Endothelial cell of umbilical vein (primary cell): ENCODE data around the gene RNF4. TPM values are rescaled to one million over a fixed set of nuclear protein-coding genes. Genes with fewer than 3 reads are reported as not detected.
A peak's percentile ranks its signal among the peaks of the same experiment; 100 is the strongest.

ENCODE experiments used
- BruUV-seq: library from RNA; stranded (reverse); fragments of 400-500 nt; replicated peaks from 2 replicates; lab custom pipeline; 2021; lab: Mats Ljungman, UMichigan
- CTCF ChIA-PET: fragments of 300-600, 350-600 bp; sonication (Branson Sonifier 250); formaldehyde crosslinking; loops from one replicate; lab custom pipeline; 2021; ENCODE audit warnings: antibody characterized with exemption, inconsistent platforms; lab: Charles Lee
- POLR2A ChIA-PET: fragments of 300-600, 350-600 bp; sonication (Branson Sonifier 250); formaldehyde crosslinking; loops from one replicate; lab custom pipeline; 2021; ENCODE audit warnings: antibody characterized with exemption, inconsistent platforms; lab: Charles Lee
- DNase-seq: peaks from one replicate; pipeline ENCODE4 v3.0.0-alpha.2; 2011; ENCODE audit warnings: low read depth, low spot score
- FAIRE-seq: peaks from 2 replicates; lab custom pipeline; 2011; peaks lifted over from hg19 to GRCh38; lab: Jason Lieb, UNC
- H2AFZ ChIP-seq: 2 replicates; pipeline ENCODE4 v1.6.0; 2012; ENCODE audit warnings: low read depth, low read length, control low read depth, inconsistent platforms
- H3K27ac ChIP-seq: 2 replicates; pipeline ENCODE4 v1.5.1; 2011; ENCODE audit warnings: low read depth, mild to moderate bottlenecking, control low read depth, low read length, moderate library complexity; ENCODE audit not compliant: insufficient read depth
- H3K27me3 ChIP-seq, 2 experiments: 2 replicates each; pipeline versions ENCODE4 v1.6.0 to v1.6.1; 2011; ENCODE audit warnings: low read length in 2 of 2, mixed read lengths in 1 of 2; ENCODE audit not compliant: control insufficient read depth in 2 of 2, insufficient read depth in 2 of 2
- H3K36me3 ChIP-seq, 2 experiments: 2 replicates in 1 of 2; 3 replicates in 1 of 2; pipeline ENCODE4 v1.5.1; 2011; ENCODE audit warnings: low read length in 2 of 2, mild to moderate bottlenecking in 1 of 2, moderate library complexity in 1 of 2; ENCODE audit not compliant: control insufficient read depth in 2 of 2, insufficient read depth in 2 of 2; ENCODE audit errors: extremely low read depth in 1 of 2
- H3K4me1 ChIP-seq: 3 replicates; pipeline ENCODE4 v1.5.1; 2011; ENCODE audit warnings: mild to moderate bottlenecking, low read length; ENCODE audit not compliant: control insufficient read depth, insufficient read depth; ENCODE audit errors: extremely low read depth
- H3K4me2 ChIP-seq: 2 replicates; pipeline ENCODE4 v1.6.1; 2011; ENCODE audit warnings: low read length, control low read depth, mixed read lengths; ENCODE audit not compliant: insufficient read depth
- H3K4me3 ChIP-seq, 3 experiments: fragments of 200-600 bp in 1 of 3; sonication (generic), shearing (Covaris generic) in 1 of 3; replicated peaks in 1 of 3; 2 replicates each; pipeline ENCODE4 v1.5.1; 2011 to 2016; ENCODE audit warnings: control low read depth in 3 of 3, low read length in 3 of 3, mild to moderate bottlenecking in 2 of 3, inconsistent platforms in 1 of 3, low read depth in 1 of 3, moderate library complexity in 1 of 3; ENCODE audit not compliant: insufficient read depth in 1 of 3
- H3K79me2 ChIP-seq: 2 replicates; pipeline ENCODE4 v1.6.0; 2012; ENCODE audit warnings: low read length, inconsistent platforms; ENCODE audit not compliant: control insufficient read depth, insufficient read depth
- H3K9ac ChIP-seq: replicated peaks from 2 replicates; pipeline ENCODE3; 2011; ENCODE audit warnings: low read length, control low read depth; ENCODE audit not compliant: insufficient read depth; ENCODE audit errors: extremely low read depth
- H3K9me1 ChIP-seq: replicated peaks from 3 replicates; pipeline ENCODE4 v1.6.0; 2011; ENCODE audit warnings: mild to moderate bottlenecking, low read length; ENCODE audit not compliant: control insufficient read depth, insufficient read depth; ENCODE audit errors: extremely low read depth
- H3K9me3 ChIP-seq: replicated peaks from 2 replicates; pipeline ENCODE4 v1.5.1; 2012; ENCODE audit warnings: low read length, inconsistent platforms; ENCODE audit not compliant: control insufficient read depth, insufficient read depth
- H4K20me1 ChIP-seq: replicated peaks from 2 replicates; pipeline ENCODE3; 2011; ENCODE audit warnings: mild to moderate bottlenecking, low read length; ENCODE audit not compliant: control insufficient read depth, insufficient read depth; ENCODE audit errors: extremely low read depth
- EZH2 ChIP-seq: IDR thresholded peaks from 2 replicates; pipeline ENCODE4 v1.6.1; 2012; ENCODE audit warnings: borderline replicate concordance, low read depth, mild to moderate bottlenecking, moderate library complexity, low read length, inconsistent platforms; ENCODE audit not compliant: severe bottlenecking
- FOS ChIP-seq: IDR thresholded peaks from 2 replicates; pipeline ENCODE4 v1.6.1; 2011; ENCODE audit warnings: mild to moderate bottlenecking, low read length, moderate library complexity, borderline replicate concordance; ENCODE audit not compliant: insufficient read depth
- GATA2 ChIP-seq: IDR thresholded peaks from 2 replicates; pipeline ENCODE4 v1.7.0; 2011; ENCODE audit warnings: low read depth, mild to moderate bottlenecking, moderate library complexity, mixed read lengths, low read length; ENCODE audit not compliant: insufficient read length, insufficient read depth
- JUN ChIP-seq: IDR thresholded peaks from 2 replicates; pipeline ENCODE4 v1.6.1; 2011; ENCODE audit warnings: borderline replicate concordance, low read depth; ENCODE audit not compliant: insufficient read length, insufficient read depth
- MYC ChIP-seq: IDR thresholded peaks from one replicate; pipeline ENCODE4 v1.6.1; 2011; ENCODE audit warnings: mild to moderate bottlenecking, low read depth, low read length
- POLR2A ChIP-seq: IDR thresholded peaks from 2 replicates; pipeline ENCODE4 v1.6.1; 2012; ENCODE audit warnings: low read depth, mild to moderate bottlenecking, control low read depth, low read length
- POLR2AphosphoS5 ChIP-seq: IDR thresholded peaks from 2 replicates; pipeline ENCODE4 v1.6.1; 2012; ENCODE audit warnings: low read depth, mild to moderate bottlenecking, control low read depth, low read length, moderate library complexity; ENCODE audit not compliant: insufficient read depth
- dilution Hi-C: fragments of 300-500 bp; cut with MboI; formaldehyde crosslinking; loops from one replicate; pipeline ENCODE4 v1.15.0; 2019; ENCODE audit warnings: low sequenced_read_pairs; ENCODE audit not compliant: extremely low pct_ligation_motif_present
- intact Hi-C: fragments of 100-400 bp; cut with micrococcal nuclease; formaldehyde crosslinking; loops from one replicate; pipeline ENCODE4 v1.10.0; 2022
- polyA plus RNA-seq, 4 experiments: library from polyadenylated mRNA; depleted of rRNA in 3 of 4; stranded (reverse) in 3 of 4; unstranded in 1 of 4; fragments of >200 nt; gene quantifications; 2 replicates each; pipeline versions ENCODE4 v1.2.1 to v1.2.3, GENCODE V29; 2011 to 2012; ENCODE audit warnings: missing spikeins in 1 of 4
- total RNA-seq: library from RNA; stranded (reverse); gene quantifications from 2 replicates; pipeline ENCODE4 v1.2.3, GENCODE V29; 2021
- TF ChIP-seq, protein P1 (sequence below): IDR thresholded peaks from 2 replicates; pipeline ENCODE4 v1.6.1; 2011; ENCODE audit not compliant: insufficient read depth, insufficient read length
- TF ChIP-seq, protein P2 (sequence below), 2 donors: IDR thresholded peaks; 1 replicate in 1 of 2; 2 replicates in 1 of 2; pipeline ENCODE4 v1.5.1; 2011; ENCODE audit warnings: low read length in 2 of 2, mild to moderate bottlenecking in 2 of 2, moderate library complexity in 2 of 2, control low read depth in 1 of 2, inconsistent platforms in 1 of 2, low read depth in 1 of 2; ENCODE audit not compliant: insufficient read depth in 1 of 2; ENCODE audit errors: extremely low read depth in 1 of 2

Gene RNF4
- total and polyA plus RNA-seq, 2 donors (not counting 3 experiments of a cell fraction or from before 2014, with no cell fraction given), result 64.3 to 71.4 TPM

- H3K9me3 ChIP-seq, result no peaks in the 10 kb centered on the region
- no peaks in the 10 kb centered on the region for H4K20me1 ChIP-seq
- BruUV-seq, result no TSS peak
- no peak overlapping the region for H3K27ac ChIP-seq
- H2AFZ ChIP-seq, result peak overlapping the region; percentile 5
- TF ChIP-seq GATA2 (no peak), MYC (no peak), EZH2 (no peak), JUN (no peak), FOS (no peak), POLR2AphosphoS5 (no peak), POLR2A (no peak)
- TF ChIP-seq, protein P1, sequence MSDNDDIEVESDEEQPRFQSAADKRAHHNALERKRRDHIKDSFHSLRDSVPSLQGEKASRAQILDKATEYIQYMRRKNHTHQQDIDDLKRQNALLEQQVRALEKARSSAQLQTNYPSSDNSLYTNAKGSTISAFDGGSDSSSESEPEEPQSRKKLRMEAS, result no peak
- TF ChIP-seq, protein P2, sequence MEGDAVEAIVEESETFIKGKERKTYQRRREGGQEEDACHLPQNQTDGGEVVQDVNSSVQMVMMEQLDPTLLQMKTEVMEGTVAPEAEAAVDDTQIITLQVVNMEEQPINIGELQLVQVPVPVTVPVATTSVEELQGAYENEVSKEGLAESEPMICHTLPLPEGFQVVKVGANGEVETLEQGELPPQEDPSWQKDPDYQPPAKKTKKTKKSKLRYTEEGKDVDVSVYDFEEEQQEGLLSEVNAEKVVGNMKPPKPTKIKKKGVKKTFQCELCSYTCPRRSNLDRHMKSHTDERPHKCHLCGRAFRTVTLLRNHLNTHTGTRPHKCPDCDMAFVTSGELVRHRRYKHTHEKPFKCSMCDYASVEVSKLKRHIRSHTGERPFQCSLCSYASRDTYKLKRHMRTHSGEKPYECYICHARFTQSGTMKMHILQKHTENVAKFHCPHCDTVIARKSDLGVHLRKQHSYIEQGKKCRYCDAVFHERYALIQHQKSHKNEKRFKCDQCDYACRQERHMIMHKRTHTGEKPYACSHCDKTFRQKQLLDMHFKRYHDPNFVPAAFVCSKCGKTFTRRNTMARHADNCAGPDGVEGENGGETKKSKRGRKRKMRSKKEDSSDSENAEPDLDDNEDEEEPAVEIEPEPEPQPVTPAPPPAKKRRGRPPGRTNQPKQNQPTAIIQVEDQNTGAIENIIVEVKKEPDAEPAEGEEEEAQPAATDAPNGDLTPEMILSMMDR (IDR thresholded peaks at IDR 0.05; ENCODE audit: extremely low read depth in 1 of 2, insufficient read depth in 1 of 2, low read depth in 1 of 2, low read length in 2 of 2), result no peak
- no peaks in the 10 kb centered on the region for H3K9me1 ChIP-seq
- no peak for DNase-seq
- FAIRE-seq, result no peak
- intact Hi-C loops (no loop called here), dilution Hi-C loops (no loop called here)
- ChIA-PET CTCF (interaction anchor here (0.6 to 9.8 kb wide), 19 partner anchors 9 to 432 kb away, joined by 3 to 149 read pairs (median 3); partner anchors contain the start of genes HAUS3, MXD4 and POLN), POLR2A (no interaction called here)
- H3K36me3 ChIP-seq, result no peaks in the 10 kb centered on the region
- H3K79me2 ChIP-seq, result no peaks in the 10 kb centered on the region
- H3K4me1 ChIP-seq, result no peaks in the 10 kb centered on the region
- no peak overlapping the region for H3K4me3 ChIP-seq
- H3K27me3 ChIP-seq, result no peaks in the 10 kb centered on the region
- no peak overlapping the region for H3K9ac ChIP-seq
- no peak overlapping the region for H3K4me2 ChIP-seq
These were observed 26.5 kb upstream of the RNF4 start for GRCh38 chr4:2442175-2442993.
